Heart left ventricle (tissue), 13 donors: Measurements from ENCODE around the gene GALNT10.

Source experiments
- CTCF ChIP-seq, 12 donors: fragments of 200-600 bp; sonication (generic) in 4 of 12; IDR thresholded peaks; one replicate each; pipeline versions ENCODE4 v1.5.0 to v1.8.0; 2018 to 2022; ENCODE audit warnings: antibody characterized with exemption in 12 of 12, mild to moderate bottlenecking in 5 of 12
- POLR2A ChIP-seq, 2 donors: fragments of 450-650 bp; IDR thresholded peaks; one replicate each; pipeline ENCODE4 v1.6.1; 2017; ENCODE audit warnings: antibody characterized with exemption in 2 of 2, mild to moderate bottlenecking in 2 of 2, moderate library complexity in 2 of 2
- donor health status: ischemic (EF 13 %, LVEDD 7.1; RV severe dilation, severe dysfunction).
- donor health status: DM: no; HTN: yes; CAD: no.
- donor health status: DM: no; HTN: no; CAD: no.
- donor health status: ischemic (EF 25% LVEDD 6.9; RV normal size, moderate dysfunction).
- donor health status: ischemic (EF 25% LVEDD 5.7; RV mildly dilated, moderate dysfunction).
- donor health status: ischemic (EF 35%, LVEDD 5.7; RV mildly dilated, moderate dysfunction).
- donor health status: nonischemic (EF 11% LVEDD 7.7; RV severe dilation, severe dysfunction).
- donor health status: DM: yes; HTN: yes; CAD: no.
- donor health status: PGD.
- donor health status: ischemic (EF 29% LVEDD 5.4; RV normal size, mild dysfunction).
- donor health status: nonischemic (EF 23%, LVEDD 6.1; RV moderate dilation, normal function).

GRCh38 chr5:154375329-154376008 lies 184.9 kb downstream of the GALNT10 start:
- no peak for TF ChIP-seq CTCF (IDR thresholded peaks at IDR 0.05)
- no peak for TF ChIP-seq POLR2A (IDR thresholded peaks at IDR 0.05)
